Measurements from ENCODE around the gene SLC9A8. TPM values are rescaled to one million over a fixed set of nuclear protein-coding genes. Genes with fewer than 3 reads are reported as not detected.
A peak's percentile ranks its signal among the peaks of the same experiment; 100 is the strongest.

The SLC9A8 gene
- total and polyA plus RNA-seq, 9 of the 15 experiments (the other 6 are each of a cell fraction or from before 2014, with no cell fraction given): 0.56 to 9.7 (median 5.0) TPM

GRCh38 chr20:49936153-49937026 is 123.8 kb downstream of the SLC9A8 start, which contains the start of gene RNF114 (continued):
- TF ChIP-seq, protein P1, sequence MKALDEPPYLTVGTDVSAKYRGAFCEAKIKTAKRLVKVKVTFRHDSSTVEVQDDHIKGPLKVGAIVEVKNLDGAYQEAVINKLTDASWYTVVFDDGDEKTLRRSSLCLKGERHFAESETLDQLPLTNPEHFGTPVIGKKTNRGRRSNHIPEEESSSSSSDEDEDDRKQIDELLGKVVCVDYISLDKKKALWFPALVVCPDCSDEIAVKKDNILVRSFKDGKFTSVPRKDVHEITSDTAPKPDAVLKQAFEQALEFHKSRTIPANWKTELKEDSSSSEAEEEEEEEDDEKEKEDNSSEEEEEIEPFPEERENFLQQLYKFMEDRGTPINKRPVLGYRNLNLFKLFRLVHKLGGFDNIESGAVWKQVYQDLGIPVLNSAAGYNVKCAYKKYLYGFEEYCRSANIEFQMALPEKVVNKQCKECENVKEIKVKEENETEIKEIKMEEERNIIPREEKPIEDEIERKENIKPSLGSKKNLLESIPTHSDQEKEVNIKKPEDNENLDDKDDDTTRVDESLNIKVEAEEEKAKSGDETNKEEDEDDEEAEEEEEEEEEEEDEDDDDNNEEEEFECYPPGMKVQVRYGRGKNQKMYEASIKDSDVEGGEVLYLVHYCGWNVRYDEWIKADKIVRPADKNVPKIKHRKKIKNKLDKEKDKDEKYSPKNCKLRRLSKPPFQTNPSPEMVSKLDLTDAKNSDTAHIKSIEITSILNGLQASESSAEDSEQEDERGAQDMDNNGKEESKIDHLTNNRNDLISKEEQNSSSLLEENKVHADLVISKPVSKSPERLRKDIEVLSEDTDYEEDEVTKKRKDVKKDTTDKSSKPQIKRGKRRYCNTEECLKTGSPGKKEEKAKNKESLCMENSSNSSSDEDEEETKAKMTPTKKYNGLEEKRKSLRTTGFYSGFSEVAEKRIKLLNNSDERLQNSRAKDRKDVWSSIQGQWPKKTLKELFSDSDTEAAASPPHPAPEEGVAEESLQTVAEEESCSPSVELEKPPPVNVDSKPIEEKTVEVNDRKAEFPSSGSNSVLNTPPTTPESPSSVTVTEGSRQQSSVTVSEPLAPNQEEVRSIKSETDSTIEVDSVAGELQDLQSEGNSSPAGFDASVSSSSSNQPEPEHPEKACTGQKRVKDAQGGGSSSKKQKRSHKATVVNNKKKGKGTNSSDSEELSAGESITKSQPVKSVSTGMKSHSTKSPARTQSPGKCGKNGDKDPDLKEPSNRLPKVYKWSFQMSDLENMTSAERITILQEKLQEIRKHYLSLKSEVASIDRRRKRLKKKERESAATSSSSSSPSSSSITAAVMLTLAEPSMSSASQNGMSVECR (CRISPR knock-in tag; IDR thresholded peaks at IDR 0.05): 0 out of 2 replicates have a peak, but pooled peaks have one; percentile 67
- TF ChIP-seq CCNT2 (IDR thresholded peaks at IDR 0.05; ENCODE audit: borderline replicate concordance, extremely low read depth, insufficient read length, low read depth, low read length): peak; percentile 42
- TF ChIP-seq PCBP1 (IDR thresholded peaks at IDR 0.05; ENCODE audit: low read depth, low read length, poor library complexity, severe bottlenecking): peak; percentile 74
- no peak for TF ChIP-seq SMAD1 (IDR thresholded peaks at IDR 0.05; ENCODE audit: low read depth, low read length, partially characterized antibody)
- no peak for TF ChIP-seq MLLT1 (IDR thresholded peaks at IDR 0.05)
- TF ChIP-seq MCM7 (IDR thresholded peaks at IDR 0.05): no peak
- TF ChIP-seq ZNF75A (CRISPR knock-in tag; IDR thresholded peaks at IDR 0.05): no peak
- peak; percentile 70 for TF ChIP-seq C11orf30 (IDR thresholded peaks at IDR 0.05; ENCODE audit: low read depth)
- no peak for TF ChIP-seq NR2C2 (CRISPR knock-in tag; IDR thresholded peaks at IDR 0.05)
- peak; percentile 56 for TF ChIP-seq NR2C2 (tag; IDR thresholded peaks at IDR 0.05)
- peak; percentile 77 for TF ChIP-seq CXXC5 (CRISPR knock-in tag; IDR thresholded peaks at IDR 0.05)
- TF ChIP-seq SP1 (CRISPR knock-in tag; IDR thresholded peaks at IDR 0.05): peak; percentile 70
- no peak for TF ChIP-seq RAD21 (CRISPR knock-in tag; conservative IDR thresholded peaks at IDR 0.05 in 1 of 2, IDR thresholded peaks at IDR 0.05 in 1 of 2)
- TF ChIP-seq TAF9B (IDR thresholded peaks at IDR 0.05; ENCODE audit: partially characterized antibody): peak; percentile 53
- no peak for TF ChIP-seq TRIM24 (IDR thresholded peaks at IDR 0.05)
- no peak for TF ChIP-seq LARP7 (IDR thresholded peaks at IDR 0.05)
- no peak for TF ChIP-seq RHOXF2B (CRISPR knock-in tag; conservative IDR thresholded peaks at IDR 0.05)
- TF ChIP-seq TBL1XR1 (IDR thresholded peaks at IDR 0.05; ENCODE audit: low read length in 2 of 2): peak in 1 of 2 experiments; percentile 54; a peak in 2 of 4 replicates
- TF ChIP-seq MCM3 (IDR thresholded peaks at IDR 0.05): no peak
- no peak for TF ChIP-seq NR4A1 (CRISPR knock-in tag; IDR thresholded peaks at IDR 0.05)
- 0 out of 2 replicates have a peak, but pooled peaks have one; percentile 16 for TF ChIP-seq NR4A1 (tag; IDR thresholded peaks at IDR 0.05)
- TF ChIP-seq ZFX (CRISPR knock-in tag; IDR thresholded peaks at IDR 0.05): peak; percentile 67
- TF ChIP-seq EGR1 (conservative IDR thresholded peaks at IDR 0.05): peak; percentile 81

Data from K562 (cell line).